RKO (cell line): ENCODE measurements around the gene NOX4.
"Not testable (repeated sequence)": the region's sequence is repeated elsewhere in the genome, so short reads cannot be mapped to it uniquely, and the experiment has no call there.

Source experiments
- DNase-seq: peaks from one replicate; pipeline ENCODE4 v3.0.0-alpha.2; 2016; ENCODE audit warnings: low spot score

The NOX4 gene

DNA sequence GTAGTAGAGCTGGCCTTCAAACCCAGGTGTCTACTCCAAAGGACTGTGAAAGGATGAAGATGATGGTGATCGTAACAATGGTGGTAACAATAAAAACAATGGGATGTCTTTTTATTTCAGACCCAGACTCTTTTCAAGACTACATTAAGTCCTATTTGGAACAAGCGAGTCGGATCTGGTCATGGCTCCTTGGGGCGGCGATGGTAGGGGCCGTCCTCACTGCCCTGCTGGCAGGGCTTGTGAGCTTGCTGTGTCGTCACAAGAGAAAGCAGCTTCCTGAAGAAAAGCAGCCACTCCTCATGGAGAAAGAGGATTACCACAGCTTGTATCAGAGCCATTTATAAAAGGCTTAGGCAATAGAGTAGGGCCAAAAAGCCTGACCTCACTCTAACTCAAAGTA lies 196.2 kb downstream of the NOX4 start:
- DNase-seq, result not testable (repeated sequence)

DNA sequence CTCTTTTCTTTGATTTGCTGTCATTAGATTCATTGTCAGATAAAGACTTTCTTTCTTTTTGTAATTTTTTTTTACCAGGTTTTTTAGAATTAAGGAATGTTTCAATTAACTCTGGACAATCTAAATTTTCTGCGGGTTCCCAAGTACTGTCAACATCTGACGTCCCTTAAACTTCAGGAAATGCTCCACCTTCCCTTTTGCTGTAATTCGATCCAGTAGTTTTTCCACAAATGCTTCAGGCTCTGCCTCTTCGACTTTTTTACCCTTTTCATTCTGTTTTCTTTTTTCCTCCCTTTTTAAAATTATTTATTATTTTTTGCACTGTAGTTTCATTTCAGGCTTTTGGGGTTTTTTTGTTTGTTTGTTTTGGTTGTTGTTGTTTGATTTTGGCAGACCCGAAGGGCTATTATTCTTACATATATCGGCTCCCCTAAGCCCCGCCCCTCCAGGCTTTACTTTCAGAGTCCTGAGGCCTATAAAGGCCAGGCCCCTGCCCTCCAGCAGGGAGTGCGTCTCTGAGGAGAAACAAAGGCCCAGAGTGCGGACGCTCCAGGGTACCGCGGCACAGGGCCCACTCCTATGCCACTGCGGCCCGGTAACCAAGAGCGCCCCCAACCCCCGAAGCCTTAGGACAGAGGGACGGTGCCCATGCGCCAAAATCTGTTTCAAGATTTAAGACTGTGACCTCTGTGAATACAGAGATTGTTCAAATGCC lies 197.1 kb downstream of the NOX4 start:
- DNase-seq, result no peak

DNA sequence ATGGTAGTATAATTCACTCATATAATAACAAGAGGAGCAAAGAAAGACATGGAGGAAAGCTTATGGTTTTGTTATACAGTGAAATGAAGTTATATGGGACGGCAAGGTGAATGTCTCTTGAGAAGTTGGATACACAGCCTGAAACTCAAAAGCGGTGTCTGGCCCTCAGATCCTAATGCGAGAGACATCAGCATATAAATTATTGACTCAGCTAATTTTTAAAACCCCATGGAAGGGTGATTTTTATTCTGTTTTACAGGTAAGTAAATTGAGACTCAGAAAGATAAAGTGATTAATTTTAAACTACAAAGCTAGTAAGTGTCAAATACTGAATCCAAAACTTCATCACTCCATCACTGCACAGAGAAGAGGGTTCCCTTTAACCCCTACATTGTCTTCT lies 203.2 kb downstream of the NOX4 start:
- not testable (repeated sequence) for DNase-seq

DNA sequence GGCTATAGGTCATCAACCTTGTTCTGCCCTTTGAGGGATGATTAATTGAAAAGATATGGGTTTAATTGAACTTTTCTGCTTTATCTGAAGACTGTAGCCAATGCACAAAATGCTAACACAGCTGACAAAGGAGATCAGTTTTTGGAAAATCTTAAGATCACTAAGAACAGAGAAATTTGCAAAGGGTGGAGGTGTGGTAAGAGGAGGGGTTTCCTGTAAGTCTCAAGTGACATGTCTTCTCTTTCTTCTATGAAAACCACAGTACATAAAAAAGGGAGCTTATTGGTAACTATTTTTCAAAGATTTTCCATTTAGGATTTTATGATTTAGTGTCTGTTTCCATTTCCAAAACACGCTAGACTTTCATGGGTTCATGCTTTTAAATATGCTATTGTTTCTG lies 204.6 kb downstream of the NOX4 start:
- not testable (repeated sequence) for DNase-seq

DNA sequence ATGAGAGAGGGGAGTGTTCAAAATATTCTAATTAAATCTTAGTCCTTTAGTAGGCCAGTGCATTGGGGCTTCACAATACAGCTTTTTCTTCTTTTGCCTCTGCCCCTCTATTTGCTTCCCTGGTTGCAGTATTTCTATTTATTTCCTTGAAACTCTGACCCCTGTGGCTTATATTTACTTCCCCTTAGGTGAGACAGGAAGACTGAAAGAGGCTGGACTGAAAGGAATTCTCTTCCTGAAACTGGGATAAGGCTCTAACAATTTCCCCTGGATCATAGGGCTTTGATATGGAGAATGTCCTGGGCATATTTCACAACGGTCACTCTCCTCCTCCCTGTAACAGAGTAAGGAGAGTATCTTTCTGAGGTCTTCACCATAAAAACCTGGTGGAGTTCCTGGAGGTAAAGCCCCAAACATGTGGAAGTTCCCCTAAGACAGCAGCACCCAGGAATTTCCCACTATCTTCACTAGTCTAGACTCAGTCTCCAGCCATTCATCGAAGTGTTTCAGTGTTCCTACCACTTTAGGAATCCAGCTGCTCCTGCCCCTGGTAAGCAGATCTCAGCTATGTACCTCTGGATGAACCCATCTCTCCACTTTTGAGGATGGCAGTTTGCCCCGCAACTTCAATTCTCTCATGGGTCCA lies 210.0 kb downstream of the NOX4 start:
- not testable (repeated sequence) for DNase-seq

DNA sequence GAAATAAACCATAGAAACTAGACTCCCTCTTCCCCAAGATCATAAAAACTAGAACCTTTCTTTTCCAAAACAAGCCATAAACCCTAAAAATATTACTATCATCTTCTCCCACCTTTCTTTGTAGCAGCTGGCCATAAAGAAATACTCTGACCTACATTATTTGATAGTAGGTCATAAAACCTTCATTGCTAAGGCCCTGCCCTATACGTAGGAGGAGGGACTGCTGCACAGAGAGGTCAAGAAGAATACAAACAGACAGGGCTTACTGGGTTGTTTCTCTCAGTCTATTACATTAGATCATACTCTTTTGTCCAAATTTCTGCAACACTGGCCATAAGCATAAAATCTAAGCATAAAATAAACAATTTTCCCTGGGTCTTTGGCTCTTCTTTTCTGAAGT lies 212.0 kb downstream of the NOX4 start:
- DNase-seq, result no peak

DNA sequence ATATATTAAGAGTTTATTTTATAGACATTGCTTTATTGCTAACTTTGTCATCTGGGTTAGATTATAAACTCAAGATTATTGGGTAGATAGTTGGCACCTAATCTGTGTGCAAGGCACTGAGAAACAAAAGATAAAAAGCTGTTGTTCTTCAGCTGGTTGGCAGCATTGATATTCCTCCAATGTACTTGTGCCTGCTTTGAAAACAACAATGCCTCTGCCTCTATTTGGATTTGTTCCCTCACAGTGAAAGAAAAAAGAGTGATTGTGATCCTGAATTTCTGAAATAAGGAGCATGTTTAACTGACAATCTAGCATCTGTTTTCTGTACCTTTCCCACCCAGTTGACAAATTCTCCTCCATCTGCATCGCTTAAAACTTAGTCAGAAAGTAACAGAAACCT lies 215.2 kb downstream of the NOX4 start:
- DNase-seq, result no peak
